Stimulated activated CD4-positive, alpha-beta T cell treated with anti-CD3 and anti-CD28 coated beads, Interleukin-12 subunit alpha, Interleukin-12 subunit beta, amount 100 ng/mL, for 4 hours (primary cell): ENCODE results near the gene KIAA0753.

ENCODE experiments used
- DNase-seq: peaks from one replicate; pipeline ENCODE4 v3.0.0-alpha.2; 2020

KIAA0753 gene

GRCh38 chr17:6639586-6640535 lies 650 bp downstream of the KIAA0753 start:
- DNase-seq, result peak; percentile 33

- no peak for DNase-seq
These were observed 1.4 kb downstream of the KIAA0753 start for GRCh38 chr17:6639014-6639585.

- no peak for DNase-seq
These were observed 2.2 kb downstream of the KIAA0753 start for GRCh38 chr17:6638046-6638908.

- no peak for DNase-seq
These were observed 3.1 kb downstream of the KIAA0753 start for GRCh38 chr17:6637458-6637840.

- DNase-seq, result no peak
These were observed 3.7 kb downstream of the KIAA0753 start for GRCh38 chr17:6636616-6637457.

- DNase-seq, result no peak
These were observed 4.4 kb downstream of the KIAA0753 start for GRCh38 chr17:6636105-6636504.

GRCh38 chr17:6633263-6633662 lies 7.2 kb downstream of the KIAA0753 start:
- DNase-seq, result no peak

GRCh38 chr17:6632530-6632929 lies 8.0 kb downstream of the KIAA0753 start:
- no peak for DNase-seq

- no peak for DNase-seq
These were observed 10.1 kb downstream of the KIAA0753 start for GRCh38 chr17:6630390-6630789.

GRCh38 chr17:6627019-6627418 lies 13.5 kb downstream of the KIAA0753 start:
- DNase-seq, result no peak

GRCh38 chr17:6626616-6627015 lies 13.9 kb downstream of the KIAA0753 start:
- no peak for DNase-seq

- DNase-seq, result no peak
These were observed 16.6 kb downstream of the KIAA0753 start for GRCh38 chr17:6623941-6624340.

- no peak for DNase-seq
These were observed 29.3 kb downstream of the KIAA0753 start for GRCh38 chr17:6611231-6611630.

- no peak for DNase-seq
These were observed 30.5 kb downstream of the KIAA0753 start for GRCh38 chr17:6610011-6610410.

- no peak for DNase-seq
These were observed 32.2 kb downstream of the KIAA0753 start for GRCh38 chr17:6608321-6608720.

GRCh38 chr17:6605142-6605541 lies 35.4 kb downstream of the KIAA0753 start:
- no peak for DNase-seq

GRCh38 chr17:6603744-6604325 lies 36.7 kb downstream of the KIAA0753 start:
- no peak for DNase-seq

- no peak for DNase-seq
These were observed 38.4 kb downstream of the KIAA0753 start for GRCh38 chr17:6602141-6602540.

- DNase-seq, result no peak
These were observed 41.1 kb downstream of the KIAA0753 start for GRCh38 chr17:6599364-6599763.

GRCh38 chr17:6597727-6598126 lies 42.8 kb downstream of the KIAA0753 start:
- DNase-seq, result no peak

- no peak for DNase-seq
These were observed 43.6 kb downstream of the KIAA0753 start for GRCh38 chr17:6596941-6597340.

GRCh38 chr17:6596511-6596910 lies 44.0 kb downstream of the KIAA0753 start:
- no peak for DNase-seq
